ENCODE results near the gene GP2.

The GP2 gene

GRCh38 chr16:20353379-20353778 lies 26.1 kb upstream of the GP2 start:
- H3K4me3 ChIP-seq (ENCODE audit: low read length), result no peak overlapping the region
- DNase-seq (ENCODE audit: low read depth), result no peak
- TF ChIP-seq CTCF (conservative IDR thresholded peaks at IDR 0.05; ENCODE audit: low read depth, low read length), result no peak

DNA sequence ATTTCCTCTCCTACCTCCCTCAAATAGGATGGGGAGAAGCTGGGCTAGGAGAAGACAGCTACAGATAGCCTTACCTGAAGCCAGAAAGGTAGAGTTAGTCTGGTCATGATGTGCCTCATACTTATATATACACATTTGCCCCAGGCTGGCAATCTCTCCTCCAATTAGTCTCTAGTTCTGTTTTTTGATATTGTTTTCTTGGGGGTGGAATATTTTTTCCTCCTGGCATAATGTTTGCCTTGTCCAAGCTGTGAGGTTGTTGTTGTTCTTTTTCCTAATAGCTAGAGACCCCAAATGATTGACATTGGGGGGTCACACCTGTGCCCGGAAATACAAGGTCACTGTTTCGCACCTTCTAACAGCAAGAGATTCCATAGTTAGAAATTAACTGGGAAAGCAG lies 25.3 kb upstream of the GP2 start, which contains the start of gene UMOD:
UMOD (minus strand) TSS at position 101 of the 400 bp plus-strand sequence. CDS start 1,978 bp downstream, outside the sequence.
- no peak for DNase-seq (ENCODE audit: low read depth)
- no peak within 1 kb of the TSS for H3K4me3 ChIP-seq (ENCODE audit: low read length)
- no peak for TF ChIP-seq CTCF (conservative IDR thresholded peaks at IDR 0.05; ENCODE audit: low read depth, low read length)

DNA sequence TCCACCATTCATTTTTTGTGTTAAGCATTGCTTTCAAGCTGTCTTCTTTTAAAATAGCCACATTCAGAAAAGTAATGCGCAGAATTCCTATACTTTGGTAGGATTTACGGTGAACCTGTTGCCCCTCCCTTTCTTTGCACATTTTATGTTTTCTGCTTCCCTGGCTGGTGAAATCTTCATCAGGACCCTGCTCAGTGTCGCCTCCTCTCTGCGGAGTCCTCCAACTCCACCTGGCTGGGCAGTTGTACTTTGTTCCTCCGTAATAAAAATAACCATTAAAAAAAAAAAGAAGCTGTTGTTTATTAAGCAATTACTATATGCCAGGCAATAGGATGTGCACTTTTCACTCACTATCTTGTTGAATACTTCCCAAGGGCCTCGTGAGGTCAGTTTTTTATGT lies 22.3 kb upstream of the GP2 start:
- TF ChIP-seq CTCF (conservative IDR thresholded peaks at IDR 0.05; ENCODE audit: low read depth, low read length), result no peak
- DNase-seq (ENCODE audit: low read depth), result no peak
- no peak overlapping the region for H3K4me3 ChIP-seq (ENCODE audit: low read length)

DNA sequence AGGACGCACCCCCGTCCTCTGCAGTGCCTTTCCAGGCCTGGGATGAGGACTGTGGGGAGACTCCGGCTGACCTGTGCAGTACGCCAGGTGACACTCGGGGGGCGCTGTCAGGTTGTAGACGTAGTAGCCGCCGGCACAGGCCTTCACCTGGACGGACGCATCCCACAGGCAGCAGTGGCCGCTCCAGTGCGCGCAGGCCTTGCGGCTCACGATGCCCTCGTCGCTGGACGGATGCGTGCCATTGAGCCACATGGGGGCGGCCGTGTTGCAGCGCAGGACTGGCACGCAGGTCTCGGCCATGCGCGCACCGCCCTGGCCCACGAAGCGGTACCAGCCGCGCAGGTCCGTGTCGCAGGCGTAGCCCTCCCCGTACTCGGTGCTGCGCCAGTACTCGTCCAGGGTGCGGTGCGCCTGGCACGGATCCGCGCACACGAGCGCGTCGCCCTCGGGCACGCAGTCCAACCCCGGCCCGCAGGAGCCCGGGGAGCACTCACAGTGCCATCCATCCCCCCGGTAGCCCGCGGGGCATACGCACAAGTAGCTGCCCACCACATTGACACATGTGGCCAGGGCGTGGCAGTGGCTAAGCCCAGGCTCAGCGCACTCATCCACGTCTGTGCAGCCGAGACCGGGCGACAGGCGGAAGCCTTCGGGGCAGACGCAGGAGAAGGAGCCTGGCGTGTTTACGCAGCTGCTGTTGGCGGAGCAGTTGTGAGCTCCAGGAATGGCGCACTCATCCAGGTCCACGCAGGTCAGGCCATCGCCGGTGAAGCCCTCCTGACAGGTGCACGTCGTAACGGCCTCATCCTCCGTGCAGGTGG lies 21.3 kb upstream of the GP2 start:
- H3K4me3 ChIP-seq (ENCODE audit: low read length), result no peak overlapping the region
- no peak for DNase-seq (ENCODE audit: low read depth)
- TF ChIP-seq CTCF (conservative IDR thresholded peaks at IDR 0.05; ENCODE audit: low read depth, low read length), result no peak

GRCh38 chr16:20347666-20348364 lies 20.5 kb upstream of the GP2 start:
- TF ChIP-seq CTCF (conservative IDR thresholded peaks at IDR 0.05; ENCODE audit: low read depth, low read length), result no peak
- no peak for DNase-seq (ENCODE audit: low read depth)
- H3K4me3 ChIP-seq (ENCODE audit: low read length), result no peak overlapping the region

- H3K4me3 ChIP-seq (ENCODE audit: low read length), result no peak overlapping the region
- DNase-seq (ENCODE audit: low read depth), result no peak
- TF ChIP-seq CTCF (conservative IDR thresholded peaks at IDR 0.05; ENCODE audit: low read depth, low read length), result no peak
Observed at GRCh38 chr16:20344611-20345010, 17.3 kb upstream of the GP2 start.
